RWPE1 (cell line): ENCODE results near the gene DBF4.

Source experiments
- CTCF ChIA-PET: fragments of 350-600 bp; sonication (Branson Sonifier 250); formaldehyde crosslinking; extraction: SDS; loops from one replicate; lab custom pipeline; 2021; lab: Yijun Ruan, JAX
- POLR2A ChIA-PET: fragments of 400-600 bp; formaldehyde crosslinking; extraction: SDS; loops from one replicate; lab custom pipeline; 2020; ENCODE audit warnings: antibody characterized with exemption; ENCODE audit not compliant: low non-redundant PET; lab: Yijun Ruan, JAX
- DNase-seq: peaks from one replicate; pipeline ENCODE4 v3.0.0; 2012; ENCODE audit warnings: low spot score
- H3K27ac ChIP-seq: fragments of 450-650 bp; 2 replicates; pipeline ENCODE4 v1.5.1; 2017
- TF ChIP-seq, protein P1 (sequence below): fragments of 450-650 bp; conservative IDR thresholded peaks from 2 replicates; pipeline ENCODE4 v1.5.1; 2017; ENCODE audit warnings: low read depth, mild to moderate bottlenecking

The DBF4 gene

GRCh38 chr7:87874066-87874465, 2.2 kb upstream of the DBF4 start:
- no peak overlapping the region for H3K27ac ChIP-seq
- ChIA-PET POLR2A (no interaction called here), CTCF (no interaction called here)
- no peak for DNase-seq
- TF ChIP-seq, protein P1, sequence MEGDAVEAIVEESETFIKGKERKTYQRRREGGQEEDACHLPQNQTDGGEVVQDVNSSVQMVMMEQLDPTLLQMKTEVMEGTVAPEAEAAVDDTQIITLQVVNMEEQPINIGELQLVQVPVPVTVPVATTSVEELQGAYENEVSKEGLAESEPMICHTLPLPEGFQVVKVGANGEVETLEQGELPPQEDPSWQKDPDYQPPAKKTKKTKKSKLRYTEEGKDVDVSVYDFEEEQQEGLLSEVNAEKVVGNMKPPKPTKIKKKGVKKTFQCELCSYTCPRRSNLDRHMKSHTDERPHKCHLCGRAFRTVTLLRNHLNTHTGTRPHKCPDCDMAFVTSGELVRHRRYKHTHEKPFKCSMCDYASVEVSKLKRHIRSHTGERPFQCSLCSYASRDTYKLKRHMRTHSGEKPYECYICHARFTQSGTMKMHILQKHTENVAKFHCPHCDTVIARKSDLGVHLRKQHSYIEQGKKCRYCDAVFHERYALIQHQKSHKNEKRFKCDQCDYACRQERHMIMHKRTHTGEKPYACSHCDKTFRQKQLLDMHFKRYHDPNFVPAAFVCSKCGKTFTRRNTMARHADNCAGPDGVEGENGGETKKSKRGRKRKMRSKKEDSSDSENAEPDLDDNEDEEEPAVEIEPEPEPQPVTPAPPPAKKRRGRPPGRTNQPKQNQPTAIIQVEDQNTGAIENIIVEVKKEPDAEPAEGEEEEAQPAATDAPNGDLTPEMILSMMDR, result no peak

- H3K27ac ChIP-seq, result peak overlapping the region; percentile 99
- POLR2A ChIA-PET, result no interaction called here
- CTCF ChIA-PET, result no interaction called here
- TF ChIP-seq, protein P1, result no peak
- DNase-seq, result peak; percentile 16
These were observed 898 bp upstream of the DBF4 start for GRCh38 chr7:87875151-87876039.

DNA sequence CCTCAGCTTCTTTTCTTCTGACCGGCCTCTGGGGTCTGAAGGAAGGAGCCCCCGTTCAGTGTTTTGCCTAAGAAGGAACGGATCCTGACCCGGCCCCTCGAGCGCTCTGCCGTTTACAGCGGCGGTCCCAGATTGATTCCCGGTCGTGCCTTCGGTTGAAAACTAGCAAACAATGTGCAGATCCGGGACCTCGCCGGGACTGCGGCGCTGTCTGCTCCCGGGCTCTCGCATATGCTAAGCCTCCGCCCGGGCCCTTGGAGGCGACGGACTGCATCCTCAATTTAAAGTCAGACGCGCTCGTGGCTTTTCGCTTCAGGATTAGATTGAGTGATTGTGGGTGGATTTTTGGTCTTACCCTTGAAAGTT, 559 bp downstream of the DBF4 start:
- ChIA-PET CTCF (no interaction called here), POLR2A (no interaction called here)
- TF ChIP-seq, protein P1, result no peak
- peak; percentile 62 for DNase-seq
- peak overlapping the region; percentile 99 for H3K27ac ChIP-seq

GRCh38 chr7:87877366-87878040, 1.2 kb downstream of the DBF4 start:
- CTCF ChIA-PET, result interaction anchor here (0.6 kb wide), 1 partner anchor 331 kb away, joined by 3 read pairs; no protein-coding TSS in a partner anchor
- DNase-seq, result no peak
- H3K27ac ChIP-seq, result peak overlapping the region; percentile 99
- POLR2A ChIA-PET, result no interaction called here
- TF ChIP-seq, protein P1, result no peak

GRCh38 chr7:87878208-87878735, 2.0 kb downstream of the DBF4 start:
- H3K27ac ChIP-seq, result no peak overlapping the region
- no peak for DNase-seq
- ChIA-PET POLR2A (no interaction called here), CTCF (interaction anchor here (0.6 kb wide), 1 partner anchor 330 kb away, joined by 3 read pairs; no protein-coding TSS in a partner anchor)
- TF ChIP-seq, protein P1, result no peak
